Kidney epithelial cell (primary cell): ENCODE data around the gene TBC1D2. TPM values are rescaled to one million over a fixed set of nuclear protein-coding genes. Genes with fewer than 3 reads are reported as not detected.
A peak's percentile ranks its signal among the peaks of the same experiment; 100 is the strongest.

Experiments
- DNase-seq: peaks from one replicate; pipeline ENCODE4 v3.0.0-alpha.2; 2010; ENCODE audit warnings: low read depth
- H3K27me3 ChIP-seq: 2 replicates; pipeline ENCODE4 v1.6.0; 2011; ENCODE audit warnings: low read length; ENCODE audit not compliant: control insufficient read depth, insufficient read depth
- H3K36me3 ChIP-seq: 2 replicates; pipeline ENCODE4 v1.5.1; 2011; ENCODE audit warnings: low read length; ENCODE audit not compliant: control insufficient read depth, insufficient read depth
- H3K4me3 ChIP-seq: 2 replicates; pipeline ENCODE4 v1.5.1; 2011; ENCODE audit warnings: low read depth, mild to moderate bottlenecking, control low read depth, low read length
- total RNA-seq: library from RNA; depleted of rRNA; stranded (reverse); fragments of >200 nt; gene quantifications from 2 replicates; pipeline ENCODE4 v1.2.3, GENCODE V29; 2015
- TF ChIP-seq, protein P1 (sequence below): IDR thresholded peaks from 2 replicates; pipeline ENCODE4 v1.5.1; 2011; ENCODE audit warnings: mild to moderate bottlenecking, moderate library complexity, low read length, control low read depth, inconsistent platforms; ENCODE audit not compliant: insufficient read depth, poor library complexity, severe bottlenecking

Gene TBC1D2
- total RNA-seq, 1 donor from 2014 or later: 21.4 TPM

DNA sequence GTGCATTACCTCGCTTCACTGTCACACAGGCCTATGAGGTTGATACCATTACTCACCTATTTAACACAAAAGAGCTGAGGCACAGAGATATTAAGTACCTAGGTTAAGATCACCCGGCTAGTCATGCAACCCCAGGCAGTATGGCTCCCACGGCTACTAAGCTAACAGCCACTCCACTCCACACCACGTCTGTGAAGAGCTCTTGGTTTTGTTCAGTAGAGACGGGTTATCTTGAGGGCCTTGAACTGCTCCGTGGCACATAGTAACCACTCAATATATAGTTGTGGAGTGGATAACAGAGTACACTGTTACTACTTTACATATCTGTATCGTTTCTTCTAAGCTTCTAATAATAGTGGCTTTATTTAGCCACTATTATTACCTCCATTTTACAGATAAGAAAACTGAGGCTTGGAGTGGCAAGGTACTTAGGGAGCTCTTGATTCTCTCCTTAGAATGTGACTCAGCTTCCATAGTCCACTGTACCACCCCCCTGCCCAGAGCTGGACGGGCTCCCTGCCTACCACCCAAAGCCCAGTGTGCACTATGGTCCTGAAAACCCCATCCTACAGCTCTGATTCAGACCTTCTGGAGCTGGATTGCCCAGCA lies 62.0 kb downstream of the TBC1D2 start:
- peak overlapping the region; percentile 72 for H3K4me3 ChIP-seq
- no peak for DNase-seq
- TF ChIP-seq, protein P1, sequence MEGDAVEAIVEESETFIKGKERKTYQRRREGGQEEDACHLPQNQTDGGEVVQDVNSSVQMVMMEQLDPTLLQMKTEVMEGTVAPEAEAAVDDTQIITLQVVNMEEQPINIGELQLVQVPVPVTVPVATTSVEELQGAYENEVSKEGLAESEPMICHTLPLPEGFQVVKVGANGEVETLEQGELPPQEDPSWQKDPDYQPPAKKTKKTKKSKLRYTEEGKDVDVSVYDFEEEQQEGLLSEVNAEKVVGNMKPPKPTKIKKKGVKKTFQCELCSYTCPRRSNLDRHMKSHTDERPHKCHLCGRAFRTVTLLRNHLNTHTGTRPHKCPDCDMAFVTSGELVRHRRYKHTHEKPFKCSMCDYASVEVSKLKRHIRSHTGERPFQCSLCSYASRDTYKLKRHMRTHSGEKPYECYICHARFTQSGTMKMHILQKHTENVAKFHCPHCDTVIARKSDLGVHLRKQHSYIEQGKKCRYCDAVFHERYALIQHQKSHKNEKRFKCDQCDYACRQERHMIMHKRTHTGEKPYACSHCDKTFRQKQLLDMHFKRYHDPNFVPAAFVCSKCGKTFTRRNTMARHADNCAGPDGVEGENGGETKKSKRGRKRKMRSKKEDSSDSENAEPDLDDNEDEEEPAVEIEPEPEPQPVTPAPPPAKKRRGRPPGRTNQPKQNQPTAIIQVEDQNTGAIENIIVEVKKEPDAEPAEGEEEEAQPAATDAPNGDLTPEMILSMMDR: no peak
- no peaks in the 10 kb centered on the region for H3K36me3 ChIP-seq
- H3K27me3 ChIP-seq: no peaks in the 10 kb centered on the region

DNA sequence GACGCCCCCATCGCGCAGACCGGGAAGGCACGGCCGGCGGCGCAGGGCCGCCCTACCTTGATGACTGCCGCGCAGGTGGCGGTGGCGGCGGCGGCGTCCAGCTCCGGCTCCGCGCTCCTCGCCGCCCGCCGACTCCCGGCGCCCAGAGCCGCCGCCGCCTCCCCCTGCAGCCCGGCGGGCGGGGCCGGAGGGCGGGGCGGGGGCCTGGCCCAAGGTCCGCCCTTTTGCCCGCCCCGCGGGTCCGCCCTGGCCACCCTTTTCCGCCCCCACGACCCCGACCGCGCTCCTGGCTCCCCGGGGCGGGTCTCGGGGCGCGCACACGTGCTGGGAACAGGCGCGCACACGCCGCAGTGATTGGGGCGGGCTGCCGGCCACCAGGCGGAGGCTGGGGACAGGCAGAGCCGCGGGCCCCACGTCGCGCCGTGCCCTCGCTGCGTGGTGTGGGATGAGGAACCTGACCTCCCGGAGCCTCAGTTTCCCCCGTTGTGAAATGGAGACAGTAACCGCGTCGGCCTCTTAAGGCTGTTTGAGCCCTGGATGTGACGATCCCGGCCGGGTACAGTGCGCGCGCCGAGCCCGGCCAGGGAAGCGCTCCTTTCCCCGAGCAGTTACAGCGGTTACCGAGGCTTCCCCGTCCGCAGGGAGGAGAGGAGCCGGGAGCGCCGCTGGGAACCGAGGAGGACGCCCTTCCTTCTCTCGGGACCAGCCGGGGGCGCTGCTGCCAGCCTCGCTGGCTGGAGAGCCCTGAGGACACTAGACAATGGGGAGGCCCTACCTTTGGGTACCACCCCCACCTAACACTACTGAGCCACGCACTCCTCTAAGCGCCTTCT lies 62.7 kb downstream of the TBC1D2 start, which contains the start of gene CORO2A:
Gene CORO2A (minus strand): TSS at position 135 of the 833 bp plus-strand sequence. CDS start 34,977 bp downstream, outside the sequence.
- DNase-seq: no peak
- H3K36me3 ChIP-seq: no peaks in the 10 kb centered on the region
- peak within 1 kb of the TSS; percentile 72 for H3K4me3 ChIP-seq
- TF ChIP-seq, protein P1: peak; percentile 72
- H3K27me3 ChIP-seq: no peaks in the 10 kb centered on the region

DNA sequence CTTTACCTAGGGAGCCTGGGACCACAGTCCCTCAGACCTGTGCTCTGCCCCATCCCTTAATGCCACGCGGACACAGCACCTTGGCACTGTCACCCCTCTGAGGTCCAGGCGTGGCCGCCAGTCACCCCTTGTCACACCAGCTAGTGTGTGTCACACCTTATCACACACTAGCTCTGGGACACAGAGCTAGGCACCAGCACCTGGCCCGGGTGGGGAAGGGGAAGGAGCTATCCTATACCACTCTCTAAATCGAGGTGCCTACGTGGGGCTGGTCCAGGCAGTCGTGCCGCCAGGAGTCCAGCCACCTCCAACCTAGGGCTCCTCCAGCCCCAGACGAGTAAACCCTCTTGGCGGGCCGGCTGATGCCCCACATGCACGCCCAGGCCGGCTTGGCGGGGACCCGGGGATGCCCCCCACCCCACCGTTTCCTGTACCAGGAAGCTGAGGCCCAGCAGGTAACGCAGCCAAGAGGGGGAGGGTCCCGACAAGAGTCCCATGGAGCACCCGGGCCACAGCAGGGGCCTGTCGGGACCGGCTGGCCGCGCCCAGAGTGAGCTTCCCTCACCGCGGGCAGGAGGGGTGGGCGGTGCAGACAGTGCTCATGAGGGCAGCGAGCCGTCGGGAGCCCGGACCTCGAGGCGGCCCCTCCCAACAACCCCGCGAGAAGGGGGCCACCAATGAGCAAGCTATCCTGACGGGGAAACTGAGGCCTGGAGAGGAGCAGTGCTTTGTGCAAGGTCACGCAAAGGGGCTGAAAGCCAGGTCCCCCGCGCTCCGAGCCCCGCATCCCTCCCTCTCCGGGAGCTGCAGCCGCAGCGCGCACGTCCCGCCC lies 63.6 kb downstream of the TBC1D2 start:
- TF ChIP-seq, protein P1: no peak
- no peak for DNase-seq
- Histone ChIP-seq H3K27me3 (no peaks in the 10 kb centered on the region), H3K4me3 (peak overlapping the region; percentile 72), H3K36me3 (no peaks in the 10 kb centered on the region)

DNA sequence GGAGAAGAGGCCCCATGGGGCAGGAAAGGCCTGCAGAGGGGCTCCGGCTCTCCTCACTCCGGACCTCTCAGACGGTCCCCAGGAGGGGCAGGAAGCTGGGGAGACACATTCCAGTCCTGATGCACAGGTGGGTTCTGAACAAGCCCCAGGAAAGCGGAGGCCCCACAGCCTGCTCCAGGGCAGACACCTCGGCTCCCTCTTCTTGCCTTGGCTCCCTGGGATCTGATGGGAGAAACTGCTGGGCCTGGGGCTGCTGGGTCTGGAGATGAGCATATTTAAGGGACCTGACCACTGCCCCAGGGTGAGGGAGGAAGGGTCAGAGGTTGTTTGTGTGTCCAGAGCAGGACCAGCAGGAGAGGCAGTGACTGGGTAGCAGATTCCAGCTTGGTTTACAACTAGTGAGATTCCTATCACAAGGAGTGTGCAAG lies 64.3 kb downstream of the TBC1D2 start:
- H3K4me3 ChIP-seq: no peak overlapping the region
- TF ChIP-seq, protein P1: no peak
- no peak for DNase-seq
- H3K36me3 ChIP-seq: no peaks in the 10 kb centered on the region
- H3K27me3 ChIP-seq: no peaks in the 10 kb centered on the region

DNA sequence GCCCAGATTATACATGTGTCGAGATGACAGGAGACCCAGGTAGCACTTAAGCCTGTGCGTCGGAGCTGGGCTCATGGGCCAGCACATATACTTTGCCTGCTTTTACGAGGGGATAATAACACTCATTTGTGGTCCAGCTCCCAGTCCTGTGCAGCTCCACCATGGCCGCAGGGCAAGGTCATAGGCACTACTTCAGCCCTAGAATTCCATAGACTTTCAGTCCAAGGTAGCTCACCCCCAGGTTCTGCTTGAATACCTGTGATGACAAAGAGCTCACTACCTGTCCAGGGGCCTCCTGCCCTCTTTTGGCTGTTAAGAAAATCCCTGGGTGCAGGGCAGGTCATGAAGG lies 64.7 kb downstream of the TBC1D2 start:
- TF ChIP-seq, protein P1: no peak
- no peaks in the 10 kb centered on the region for H3K27me3 ChIP-seq
- no peak overlapping the region for H3K4me3 ChIP-seq
- DNase-seq: no peak
- no peaks in the 10 kb centered on the region for H3K36me3 ChIP-seq
